Uterus (tissue), 4 donors: Measurements from ENCODE around the gene SH3PXD2A. TPM values are rescaled to one million over a fixed set of nuclear protein-coding genes. Genes with fewer than 3 reads are reported as not detected.
"Not testable (repeated sequence)": the region's sequence is repeated elsewhere in the genome, so short reads cannot be mapped to it uniquely, and the experiment has no call there.

ENCODE experiments used
- DNase-seq, 2 donors: peaks; one replicate each; pipeline ENCODE4 v3.0.0-alpha.2; 2019 to 2020
- H3K27ac ChIP-seq, 2 donors: fragments of 200-600 bp; sonication (generic); 1 replicate in 1 of 2; 2 replicates in 1 of 2; pipeline ENCODE4 v1.5.1; 2016 to 2018
- H3K27me3 ChIP-seq, 2 donors: fragments of 200-600 bp; sonication (generic); one replicate each; pipeline ENCODE4 v1.5.1; 2018 to 2019; ENCODE audit warnings: control low read depth in 1 of 2
- H3K36me3 ChIP-seq, 2 donors: fragments of 200-600 bp; sonication (generic); one replicate each; pipeline ENCODE4 v1.5.1; 2019; ENCODE audit warnings: control low read depth in 1 of 2
- H3K4me1 ChIP-seq, 2 donors: fragments of 200-600 bp; sonication (generic); one replicate each; pipeline ENCODE4 v1.5.1; 2018 to 2019; ENCODE audit warnings: control low read depth in 1 of 2
- H3K4me3 ChIP-seq, 2 donors: fragments of 200-600 bp; sonication (generic); 1 replicate in 1 of 2; 2 replicates in 1 of 2; pipeline ENCODE4 v1.5.1; 2018 to 2019; ENCODE audit warnings: mild to moderate bottlenecking in 1 of 2
- H3K9me3 ChIP-seq, 2 donors: fragments of 200-600 bp; sonication (generic); one replicate each; pipeline ENCODE4 v1.5.1; 2019; ENCODE audit warnings: control low read depth in 1 of 2
- POLR2A ChIP-seq, 2 donors: fragments of 450-650 bp; IDR thresholded peaks; one replicate each; pipeline ENCODE4 v1.6.1; 2016; ENCODE audit warnings: antibody characterized with exemption in 2 of 2, mild to moderate bottlenecking in 1 of 2, moderate library complexity in 1 of 2
- intact Hi-C: fragments of 100-400 bp; cut with DNase I; formaldehyde crosslinking; loops from one replicate; pipeline ENCODE4 v1.15.1; 2023; ENCODE audit warnings: low total_unique reads
- total RNA-seq, 4 donors: library from RNA; depleted of rRNA in 3 of 4; stranded (reverse); fragments of >200 nt in 3 of 4; gene quantifications; one replicate each; pipeline versions ENCODE4 v1.1.0 to v1.2.4, GENCODE V29; 2014 to 2023
- TF ChIP-seq, protein P1 (sequence below), 4 experiments: fragments of 200-600 bp in 2 of 4; fragments of 450-650 bp in 2 of 4; sonication (generic) in 2 of 4; IDR thresholded peaks; one replicate each; pipeline ENCODE4 v1.5.1; 2016 to 2019; ENCODE audit warnings: antibody characterized with exemption in 4 of 4, mild to moderate bottlenecking in 2 of 4, moderate library complexity in 1 of 4
- donor health status: DM: yes; HTN: yes; CAD: no.

Gene SH3PXD2A
- total RNA-seq, 4 donors from 2014 or later = 12.6 to 117 (median 46.6) TPM

DNA sequence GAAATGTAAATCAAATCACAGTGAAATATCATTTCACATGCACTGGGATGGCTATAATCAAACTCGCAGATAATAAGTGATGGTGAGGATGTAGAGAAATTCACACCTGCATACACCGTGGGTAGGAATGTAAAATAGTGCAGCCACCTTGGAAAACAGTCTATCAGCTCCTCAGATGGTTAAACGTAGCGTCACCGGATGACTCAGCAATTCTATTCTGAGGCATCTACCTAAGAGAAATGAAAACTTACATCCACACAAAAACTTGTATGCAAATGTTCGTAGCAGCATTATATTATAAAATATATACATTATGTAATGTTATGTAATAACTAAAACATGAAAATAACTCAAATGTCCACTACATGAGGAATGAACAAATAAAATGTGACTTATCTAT, 38.9 kb downstream of the SH3PXD2A start:
- no peaks in the 10 kb centered on the region for H3K4me1 ChIP-seq
- no peak overlapping the region for H3K27ac ChIP-seq
- TF ChIP-seq POLR2A (IDR thresholded peaks at IDR 0.05) = no peak
- TF ChIP-seq, protein P1, sequence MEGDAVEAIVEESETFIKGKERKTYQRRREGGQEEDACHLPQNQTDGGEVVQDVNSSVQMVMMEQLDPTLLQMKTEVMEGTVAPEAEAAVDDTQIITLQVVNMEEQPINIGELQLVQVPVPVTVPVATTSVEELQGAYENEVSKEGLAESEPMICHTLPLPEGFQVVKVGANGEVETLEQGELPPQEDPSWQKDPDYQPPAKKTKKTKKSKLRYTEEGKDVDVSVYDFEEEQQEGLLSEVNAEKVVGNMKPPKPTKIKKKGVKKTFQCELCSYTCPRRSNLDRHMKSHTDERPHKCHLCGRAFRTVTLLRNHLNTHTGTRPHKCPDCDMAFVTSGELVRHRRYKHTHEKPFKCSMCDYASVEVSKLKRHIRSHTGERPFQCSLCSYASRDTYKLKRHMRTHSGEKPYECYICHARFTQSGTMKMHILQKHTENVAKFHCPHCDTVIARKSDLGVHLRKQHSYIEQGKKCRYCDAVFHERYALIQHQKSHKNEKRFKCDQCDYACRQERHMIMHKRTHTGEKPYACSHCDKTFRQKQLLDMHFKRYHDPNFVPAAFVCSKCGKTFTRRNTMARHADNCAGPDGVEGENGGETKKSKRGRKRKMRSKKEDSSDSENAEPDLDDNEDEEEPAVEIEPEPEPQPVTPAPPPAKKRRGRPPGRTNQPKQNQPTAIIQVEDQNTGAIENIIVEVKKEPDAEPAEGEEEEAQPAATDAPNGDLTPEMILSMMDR (IDR thresholded peaks at IDR 0.05) = no peak
- intact Hi-C loops = no loop called here
- H3K4me3 ChIP-seq = no peak overlapping the region
- H3K36me3 ChIP-seq = no peaks in the 10 kb centered on the region
- H3K27me3 ChIP-seq = no peaks in the 10 kb centered on the region
- H3K9me3 ChIP-seq = no peaks in the 10 kb centered on the region
- DNase-seq = no peak

GRCh38 chr10:103814626-103815370, 40.6 kb downstream of the SH3PXD2A start:
- TF ChIP-seq, protein P1 (IDR thresholded peaks at IDR 0.05) = no peak
- no peak for TF ChIP-seq POLR2A (IDR thresholded peaks at IDR 0.05)
- no peak overlapping the region for H3K27ac ChIP-seq

GRCh38 chr10:103814105-103814504, 41.3 kb downstream of the SH3PXD2A start:
- H3K4me1 ChIP-seq = no peaks in the 10 kb centered on the region
- H3K36me3 ChIP-seq = no peaks in the 10 kb centered on the region
- no peak for TF ChIP-seq POLR2A (IDR thresholded peaks at IDR 0.05)
- TF ChIP-seq, protein P1 (IDR thresholded peaks at IDR 0.05) = no peak
- intact Hi-C loops = no loop called here
- no peak for DNase-seq
- H3K9me3 ChIP-seq = no peaks in the 10 kb centered on the region
- no peak overlapping the region for H3K4me3 ChIP-seq
- no peak overlapping the region for H3K27ac ChIP-seq
- no peaks in the 10 kb centered on the region for H3K27me3 ChIP-seq

More at GRCh38 chr10:103814626-103815370, 40.6 kb downstream of the SH3PXD2A start:
- Histone ChIP-seq H3K4me1 (no peaks in the 10 kb centered on the region), H3K9me3 (no peaks in the 10 kb centered on the region), H3K4me3 (no peak overlapping the region), H3K36me3 (no peaks in the 10 kb centered on the region), H3K27me3 (no peaks in the 10 kb centered on the region)
- intact Hi-C loops = no loop called here
- no peak for DNase-seq

DNA sequence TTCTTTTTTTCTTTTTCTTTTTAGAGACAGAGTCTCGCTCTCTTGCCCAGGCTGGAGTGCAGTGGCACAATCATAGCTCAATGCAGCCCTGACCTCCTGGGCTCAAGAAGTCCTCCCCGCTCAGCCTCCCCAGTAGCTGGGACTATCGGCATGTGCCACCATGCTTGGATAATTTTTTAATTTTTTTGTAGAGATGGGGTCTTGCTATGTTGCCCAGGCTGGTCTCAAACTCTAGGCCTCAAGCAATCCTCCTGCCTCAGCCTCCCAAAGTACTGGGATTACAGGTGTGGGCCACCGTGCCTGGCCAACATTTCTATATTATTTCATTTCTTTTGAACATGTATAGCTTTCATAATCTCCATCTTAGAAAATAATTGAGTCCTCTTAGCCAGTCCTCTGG, 42.1 kb downstream of the SH3PXD2A start:
- H3K9me3 ChIP-seq, H3K36me3 ChIP-seq, H3K27me3 ChIP-seq, H3K4me3 ChIP-seq, H3K4me1 ChIP-seq, intact Hi-C loops, DNase-seq, H3K27ac ChIP-seq: not testable (repeated sequence)

GRCh38 chr10:103812432-103812831, 42.9 kb downstream of the SH3PXD2A start:
- intact Hi-C loops = no loop called here
- H3K4me1 ChIP-seq = no peaks in the 10 kb centered on the region
- H3K9me3 ChIP-seq = no peaks in the 10 kb centered on the region
- H3K27me3 ChIP-seq = no peaks in the 10 kb centered on the region
- no peak for DNase-seq
- no peak overlapping the region for H3K4me3 ChIP-seq
- no peak for TF ChIP-seq POLR2A (IDR thresholded peaks at IDR 0.05)
- TF ChIP-seq, protein P1 (IDR thresholded peaks at IDR 0.05) = no peak
- no peaks in the 10 kb centered on the region for H3K36me3 ChIP-seq
- H3K27ac ChIP-seq = no peak overlapping the region
